IMR-90 (cell line): ENCODE results near the gene ATG5.

ENCODE experiments used
- BHLHE40 ChIP-seq: fragments of 150-350 bp; IDR thresholded peaks from 2 replicates; pipeline ENCODE4 v1.6.1; 2016; ENCODE audit warnings: mild to moderate bottlenecking, low read depth, low read length
- CEBPB ChIP-seq: IDR thresholded peaks from 2 replicates; pipeline ENCODE4 v1.6.1; 2012; ENCODE audit warnings: low read depth, low read length, improper control_type of control experiment
- CHD1 ChIP-seq: IDR thresholded peaks from 2 replicates; pipeline ENCODE4 v1.6.1; 2012; ENCODE audit warnings: low read depth, low read length, improper control_type of control experiment
- CTCF ChIP-seq: conservative IDR thresholded peaks from 2 replicates; pipeline ENCODE4 v1.5.1; 2012; ENCODE audit warnings: mild to moderate bottlenecking, low read depth, low read length, improper control_type of control experiment
- ELK1 ChIP-seq: fragments of 150-350 bp; IDR thresholded peaks from 2 replicates; pipeline ENCODE4 v1.6.1; 2016; ENCODE audit warnings: low read depth, mild to moderate bottlenecking, low read length, moderate library complexity, borderline replicate concordance
- MAZ ChIP-seq: IDR thresholded peaks from 2 replicates; pipeline ENCODE4 v1.6.1; 2012; ENCODE audit warnings: low read depth, mild to moderate bottlenecking, low read length, improper control_type of control experiment, moderate library complexity, borderline replicate concordance
- POLR2A ChIP-seq: IDR thresholded peaks from 2 replicates; pipeline ENCODE4 v1.6.1; 2012; ENCODE audit warnings: mild to moderate bottlenecking, low read depth, low read length
- RAD21 ChIP-seq: IDR thresholded peaks from 2 replicates; pipeline ENCODE4 v1.6.1; 2012; ENCODE audit warnings: low read length, improper control_type of control experiment
- RFX5 ChIP-seq: IDR thresholded peaks from 2 replicates; pipeline ENCODE4 v1.8.0; 2012; ENCODE audit warnings: low read depth, mild to moderate bottlenecking, low read length, moderate library complexity
- SMC3 ChIP-seq: fragments of 150-350 bp; IDR thresholded peaks from 2 replicates; pipeline ENCODE4 v1.6.1; 2016; ENCODE audit warnings: low read depth, mild to moderate bottlenecking, antibody characterized with exemption, low read length, moderate library complexity
- USF2 ChIP-seq: fragments of 150-350 bp; IDR thresholded peaks from 2 replicates; pipeline ENCODE4 v1.6.1; 2017; ENCODE audit warnings: mild to moderate bottlenecking, antibody characterized with exemption, low read length, low read depth

GRCh38 chr6:106170030-106170791 lies 155.3 kb downstream of the ATG5 start:
- TF ChIP-seq SMC3 (no peak), CTCF (no peak), RAD21 (no peak), RFX5 (no peak), BHLHE40 (no peak), MAZ (no peak), USF2 (no peak), POLR2A (no peak), CHD1 (no peak), CEBPB (no peak), ELK1 (no peak)
